GM18502 (cell line): ENCODE measurements around the gene ARHGEF35.
"Not testable (repeated sequence)": the region's sequence is repeated elsewhere in the genome, so short reads cannot be mapped to it uniquely, and the experiment has no call there.

ENCODE experiments used
- ATAC-seq: cut with Tn5 transposase; IDR thresholded peaks from one replicate; pipeline ENCODE4 v1.9.1; 2021; ENCODE audit warnings: mild to moderate bottlenecking; ENCODE audit not compliant: unreplicated experiment, poor library complexity

Gene ARHGEF35

DNA sequence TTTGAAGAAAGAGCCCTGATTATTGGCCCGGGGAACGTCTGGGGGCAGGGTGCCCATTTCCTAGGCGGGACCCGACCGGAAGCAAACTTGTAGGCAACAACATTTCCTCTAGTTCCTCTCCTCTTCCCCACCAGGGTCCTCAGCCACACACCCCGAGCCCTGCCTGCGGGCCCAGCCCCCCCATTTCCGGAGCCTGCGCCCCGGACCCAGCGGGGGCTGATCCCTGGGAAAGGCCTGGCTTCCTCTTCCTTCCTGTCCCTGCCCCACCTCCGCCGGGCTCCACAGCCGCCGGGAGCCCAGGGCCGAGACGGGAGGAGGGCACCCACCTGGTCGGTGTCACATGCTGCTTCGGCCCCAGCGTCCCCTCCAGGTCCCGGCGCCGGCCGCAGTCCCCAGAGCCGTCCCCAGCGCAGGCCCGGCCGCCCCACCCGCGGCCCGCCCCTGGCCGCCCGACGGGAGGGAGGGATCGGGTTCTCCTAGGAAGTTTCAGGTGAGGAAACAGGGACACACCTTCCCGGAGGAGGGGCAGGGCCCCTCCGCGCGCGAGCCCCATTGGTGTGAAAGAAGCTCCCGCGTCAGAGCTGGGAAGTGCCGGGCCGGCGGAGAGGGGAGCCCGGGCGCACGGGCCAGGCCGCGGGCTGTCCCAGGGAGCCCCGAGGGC, at the start of gene ARHGEF35:
Gene ARHGEF35 (minus strand): TSS at position 622 of the 661 bp plus-strand sequence. CDS start 7,450 bp downstream, outside the sequence.
- peak; percentile 75 for ATAC-seq

DNA sequence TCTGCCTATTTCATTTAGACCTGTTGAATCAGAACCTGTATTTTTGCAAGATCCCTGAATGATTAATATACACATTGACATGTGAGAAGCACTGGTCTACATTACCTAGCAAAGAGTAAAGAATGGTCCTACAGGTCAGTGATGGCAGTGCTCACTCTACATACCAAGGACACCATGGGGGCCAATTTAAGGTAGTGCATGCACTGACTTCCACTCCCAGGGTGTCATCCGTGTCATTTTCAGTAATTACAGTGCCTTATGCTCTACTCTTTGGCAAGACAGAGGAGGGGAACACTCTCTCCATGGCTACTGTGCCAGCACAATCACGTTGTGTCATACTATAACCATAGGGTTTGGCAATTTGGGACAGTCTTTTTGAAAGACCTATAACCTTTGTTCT, 49.7 kb upstream of the ARHGEF35 start:
- ATAC-seq, result not testable (repeated sequence)

DNA sequence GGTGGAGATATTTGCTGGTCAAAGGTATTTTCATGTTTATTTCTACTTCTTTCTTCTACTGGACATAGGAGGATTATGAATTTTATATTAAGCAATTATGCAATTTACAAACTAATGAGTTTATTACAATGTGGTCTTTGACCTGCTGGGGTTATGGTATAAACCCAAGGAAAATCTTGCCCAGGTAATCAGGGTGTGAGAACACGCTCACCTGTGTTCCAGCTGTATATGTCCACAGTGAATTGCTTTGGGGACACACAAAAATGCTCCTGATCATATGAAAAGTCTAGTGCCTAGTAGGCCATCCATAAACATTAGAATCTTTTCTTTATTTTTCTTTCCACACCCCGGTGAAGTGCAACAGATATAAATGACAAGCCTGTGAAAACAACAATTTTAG, 43.7 kb upstream of the ARHGEF35 start, which contains the start of gene OR2A42:
Gene OR2A42 (minus strand): TSS at position 241 of the 400 bp plus-strand sequence. CDS start 6,762 bp downstream, outside the sequence.
- ATAC-seq, result not testable (repeated sequence)

DNA sequence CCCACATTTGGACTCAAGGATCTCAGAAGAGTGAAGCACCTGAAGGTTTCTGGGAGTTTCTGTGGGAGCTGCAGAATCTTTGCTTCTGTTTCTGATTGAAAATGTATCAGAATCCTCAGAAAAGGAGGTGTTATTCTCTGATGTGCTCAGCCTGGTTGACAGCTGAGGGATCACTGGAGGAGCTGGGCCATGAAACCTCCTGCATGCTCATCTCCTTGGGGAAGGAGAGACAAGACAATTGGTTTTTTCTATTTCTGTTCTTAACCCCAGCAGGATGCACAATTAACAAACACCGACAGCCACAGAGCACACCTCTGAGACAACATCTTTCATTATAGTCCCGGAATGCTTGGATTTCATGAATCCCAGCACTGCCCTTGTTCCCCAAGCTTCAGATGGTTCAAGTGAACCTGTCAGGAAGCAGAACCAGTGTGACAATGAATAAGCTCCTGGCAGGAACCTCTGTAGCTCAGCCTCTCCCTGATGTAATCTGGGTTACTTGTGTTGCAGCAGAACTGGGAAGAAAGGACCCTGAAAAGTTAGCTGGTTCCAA, 43.0 kb upstream of the ARHGEF35 start:
- ATAC-seq, result not testable (repeated sequence)

DNA sequence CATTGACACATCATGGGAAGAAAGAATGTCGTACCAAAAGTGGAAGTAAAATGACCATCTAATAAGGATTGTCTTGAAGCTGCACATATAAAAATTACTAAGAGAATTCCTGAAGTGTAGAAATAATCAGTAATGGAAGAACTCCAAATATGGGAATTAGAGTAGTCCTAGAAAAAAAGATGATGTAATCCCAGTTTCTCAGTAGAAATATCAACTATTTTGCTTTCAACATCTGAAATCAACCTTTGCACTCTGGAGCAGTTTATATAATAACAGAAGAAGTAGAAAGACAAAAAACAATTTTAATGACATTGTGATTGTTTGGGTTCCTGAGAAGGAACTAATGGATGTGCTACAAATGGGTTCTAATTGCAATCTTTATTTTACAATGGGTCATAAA, 37.4 kb upstream of the ARHGEF35 start:
- ATAC-seq, result not testable (repeated sequence)

DNA sequence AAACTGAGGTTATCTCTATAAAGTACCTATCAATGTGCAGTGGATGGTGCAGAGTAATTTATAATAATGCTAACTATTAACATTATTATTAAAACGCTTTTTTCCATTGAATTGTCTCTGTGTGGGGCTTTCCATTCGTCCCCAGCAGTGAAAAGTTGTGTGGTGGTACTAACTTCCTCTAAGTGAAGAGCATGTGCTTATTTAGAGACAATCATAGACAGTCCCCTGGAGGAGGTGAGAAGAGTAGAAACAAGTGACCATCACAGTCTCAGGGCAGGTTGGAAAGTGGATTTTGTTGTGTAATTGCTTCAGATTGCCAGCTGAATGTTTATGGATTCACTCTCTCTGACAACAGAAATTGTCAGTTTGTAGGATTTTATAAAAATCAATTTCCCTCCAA, 35.4 kb upstream of the ARHGEF35 start:
- ATAC-seq, result not testable (repeated sequence)

DNA sequence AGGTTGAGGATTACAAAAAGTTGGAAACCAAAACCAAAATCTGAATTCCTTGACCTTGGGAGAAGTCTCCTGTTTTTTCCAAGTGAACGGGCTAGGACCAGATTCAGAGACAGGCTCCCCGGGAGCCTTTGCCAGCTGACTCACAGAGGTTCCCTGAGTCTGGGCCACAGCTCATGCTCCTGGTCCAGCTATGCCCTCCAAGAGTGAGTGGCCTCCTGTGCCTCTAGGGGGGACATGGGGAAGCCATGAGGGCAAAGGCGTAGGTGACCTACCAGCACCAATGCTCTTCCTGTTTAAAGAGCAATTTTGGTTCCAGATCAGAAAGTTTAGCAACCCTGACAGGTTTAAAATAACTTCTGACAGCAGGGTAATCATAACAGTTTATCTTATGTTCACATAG, 33.2 kb upstream of the ARHGEF35 start:
- ATAC-seq, result not testable (repeated sequence)

DNA sequence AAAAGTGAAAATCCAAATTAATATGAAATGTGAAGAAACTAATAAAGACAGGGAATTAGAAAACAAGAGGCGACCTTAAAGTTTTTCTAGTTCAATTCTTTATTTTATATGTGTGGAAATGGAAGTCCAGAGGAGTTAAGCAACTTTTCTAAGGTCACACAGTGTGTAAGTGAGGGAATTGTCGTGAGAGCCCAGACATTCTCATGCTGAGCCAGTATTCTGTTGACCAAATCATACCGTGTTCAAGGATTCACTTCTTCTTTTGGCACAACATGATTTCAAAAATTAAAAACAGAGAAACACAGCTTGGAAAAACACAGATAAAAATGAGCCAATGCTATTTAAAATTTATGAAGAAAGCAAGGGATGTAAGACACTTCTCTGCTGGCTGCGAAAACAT, 31.2 kb upstream of the ARHGEF35 start:
- not testable (repeated sequence) for ATAC-seq

DNA sequence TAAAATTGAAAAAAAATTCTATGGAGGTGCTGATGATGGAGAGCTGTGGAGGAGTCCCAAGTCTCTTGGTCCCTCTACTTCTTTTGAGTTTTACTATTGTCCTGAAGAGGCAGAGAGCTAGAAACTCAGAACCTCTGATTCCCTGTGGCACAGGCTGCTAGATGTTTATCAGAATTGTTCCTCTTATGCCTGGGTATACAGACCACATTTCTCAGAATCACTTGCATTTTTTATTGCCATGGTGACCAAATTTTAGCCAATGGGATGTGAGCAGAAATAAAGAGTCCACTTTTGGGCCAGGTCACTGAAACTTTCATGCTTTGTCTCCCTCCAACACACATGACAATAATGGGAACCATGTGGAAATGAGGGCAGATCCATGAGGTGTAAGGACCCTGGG, 28.0 kb upstream of the ARHGEF35 start:
- ATAC-seq, result not testable (repeated sequence)

DNA sequence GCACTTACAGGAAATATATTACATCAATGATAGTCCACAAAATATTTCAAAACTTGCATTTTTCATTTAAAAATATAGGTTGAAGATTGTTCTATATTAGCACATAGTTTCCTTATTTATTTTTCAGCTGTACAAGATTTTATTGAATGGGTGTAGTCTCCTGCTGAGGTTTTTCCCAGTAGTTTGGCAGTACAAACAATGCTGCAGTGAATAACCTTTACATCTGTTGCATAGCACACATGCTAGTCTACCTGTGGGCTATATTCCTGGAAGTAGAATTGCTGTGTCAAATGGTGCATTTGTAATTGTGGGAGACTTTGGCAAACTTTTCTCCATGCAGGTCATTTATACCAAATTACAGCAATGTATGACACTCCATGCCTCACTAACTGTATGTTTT, 24.9 kb upstream of the ARHGEF35 start:
- not testable (repeated sequence) for ATAC-seq

DNA sequence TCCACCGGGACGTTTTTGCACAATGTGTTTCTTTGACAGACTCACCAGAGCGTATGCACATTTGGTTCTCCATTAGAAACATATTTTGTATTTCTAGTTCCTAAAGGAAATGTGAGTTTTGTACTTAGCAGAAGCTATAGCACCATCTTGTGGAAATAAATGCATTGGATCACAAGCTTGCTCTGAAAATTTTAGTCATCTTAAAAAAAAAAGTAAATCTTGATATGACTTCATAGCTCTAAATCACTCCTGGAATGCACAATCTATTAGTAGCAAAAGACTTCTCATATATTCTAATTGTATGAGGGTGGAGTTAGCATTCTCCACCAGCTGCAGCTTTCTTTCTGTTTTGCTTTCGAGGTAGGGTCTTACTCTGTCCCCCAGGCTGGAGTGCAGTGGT, 23.5 kb upstream of the ARHGEF35 start:
- peak; percentile 64 for ATAC-seq

DNA sequence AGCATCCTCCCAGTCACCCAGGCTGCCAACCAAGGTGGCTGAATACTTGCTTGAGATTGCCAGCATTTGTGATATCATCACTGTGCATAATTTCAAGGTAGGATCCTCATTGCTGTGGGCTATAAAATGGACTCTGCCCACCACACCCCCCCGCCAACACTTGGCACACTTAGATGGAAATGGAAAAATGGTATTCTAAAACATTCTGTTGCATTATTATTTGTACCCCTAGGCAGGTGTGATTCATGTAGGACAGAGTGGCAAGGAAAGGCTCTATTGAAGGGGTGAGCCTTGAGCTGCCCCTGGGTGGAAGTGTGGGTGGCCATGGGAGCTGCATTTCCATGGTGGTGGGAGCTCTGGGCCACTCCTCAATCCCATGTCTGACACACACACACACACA, 22.9 kb upstream of the ARHGEF35 start:
- not testable (repeated sequence) for ATAC-seq

DNA sequence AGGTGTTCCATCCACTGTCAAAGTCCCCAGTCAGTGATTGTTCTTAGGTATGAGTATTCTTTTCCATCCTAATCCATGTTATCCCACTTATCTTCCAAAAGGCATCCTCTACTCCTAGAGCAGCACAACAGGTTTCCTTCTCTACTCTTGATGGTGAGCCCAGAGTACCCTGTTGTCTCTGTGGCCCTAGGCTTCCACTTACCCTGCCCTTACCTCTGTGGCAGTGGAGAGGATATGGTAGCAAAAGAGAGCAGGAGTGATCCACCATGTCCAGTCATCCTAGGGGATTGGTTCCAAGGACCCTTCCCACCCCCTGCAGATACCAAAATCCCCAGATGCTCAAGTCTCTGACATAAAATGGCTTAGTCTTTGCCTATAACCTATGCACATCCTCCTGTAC, 21.6 kb upstream of the ARHGEF35 start:
- ATAC-seq, result not testable (repeated sequence)

DNA sequence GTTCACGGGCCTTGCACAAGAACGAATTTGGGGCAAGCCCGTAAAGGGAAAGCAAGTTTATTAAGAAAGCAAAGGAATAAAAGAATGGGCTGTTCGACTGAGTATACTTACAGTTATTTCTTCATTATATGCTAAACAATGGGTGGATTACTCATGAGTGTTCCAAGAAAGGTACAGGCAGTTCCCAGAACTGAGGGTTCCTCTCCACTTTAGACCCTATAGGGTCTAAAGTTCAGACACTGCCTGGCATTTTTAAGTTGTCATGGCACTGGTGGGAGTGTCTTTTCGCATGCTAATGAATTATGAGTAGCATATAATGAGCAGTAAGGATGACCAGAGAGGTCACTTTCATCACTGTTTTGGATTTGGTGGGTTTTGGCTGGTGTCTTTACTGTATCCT, 9.7 kb upstream of the ARHGEF35 start:
- not testable (repeated sequence) for ATAC-seq

DNA sequence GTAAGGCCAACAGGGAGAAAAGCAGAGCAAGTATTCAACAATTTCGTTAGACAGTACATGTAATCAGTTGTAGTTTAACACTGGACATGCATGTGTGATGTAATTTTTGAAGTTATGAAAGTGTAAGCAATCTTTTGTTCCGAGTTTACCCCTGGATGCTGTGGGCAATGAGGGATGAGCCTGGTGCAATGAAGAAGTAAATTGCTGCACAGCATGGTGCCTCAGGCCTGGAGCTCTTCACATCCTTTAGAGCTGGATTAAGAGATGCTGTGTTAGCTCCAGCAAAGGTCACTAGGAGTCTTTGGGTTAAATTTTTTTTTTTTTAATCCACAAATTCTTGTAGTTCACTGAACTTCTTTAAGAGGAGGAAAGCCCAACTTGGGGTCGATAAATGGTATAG, 7.5 kb upstream of the ARHGEF35 start:
- not testable (repeated sequence) for ATAC-seq

DNA sequence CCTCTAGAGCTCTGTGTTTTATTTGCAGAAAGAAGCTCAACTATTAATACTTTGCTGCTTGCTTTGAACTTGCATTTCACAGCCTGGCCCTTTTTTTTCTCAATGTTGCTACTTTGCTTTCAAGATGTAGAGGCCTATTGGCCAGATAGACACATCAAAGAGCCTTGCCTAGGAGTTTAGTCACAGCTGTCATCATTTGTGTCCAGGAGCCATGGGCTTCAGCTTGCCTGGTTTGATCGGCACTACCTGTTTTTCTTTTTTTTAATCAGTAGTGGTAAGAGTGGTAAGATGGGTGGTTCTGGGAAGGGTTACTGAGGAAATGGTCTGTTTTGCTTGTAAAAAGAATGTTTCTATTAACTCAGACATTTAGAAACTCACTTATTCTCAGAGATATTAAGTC, 6.3 kb upstream of the ARHGEF35 start:
- ATAC-seq, result peak; percentile 21

DNA sequence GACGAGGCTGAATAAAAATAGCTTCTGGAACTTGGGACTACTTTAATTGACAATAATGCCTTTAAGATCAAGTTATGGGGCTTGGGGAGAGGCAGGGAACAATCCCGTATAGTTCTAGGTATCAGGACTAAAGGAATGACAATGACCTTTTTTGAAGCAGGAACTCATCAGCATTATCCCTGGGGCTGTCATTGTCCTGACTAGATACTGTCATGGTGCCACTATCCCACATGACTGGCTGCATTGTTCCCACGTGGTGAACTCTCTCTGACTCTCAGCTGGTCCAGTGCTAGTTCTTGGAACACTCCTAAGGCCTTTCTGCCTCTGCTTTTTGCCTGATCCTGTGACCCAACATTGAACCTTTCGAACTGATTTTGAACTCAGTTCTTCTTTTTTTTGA, 3.3 kb upstream of the ARHGEF35 start:
- ATAC-seq, result not testable (repeated sequence)

DNA sequence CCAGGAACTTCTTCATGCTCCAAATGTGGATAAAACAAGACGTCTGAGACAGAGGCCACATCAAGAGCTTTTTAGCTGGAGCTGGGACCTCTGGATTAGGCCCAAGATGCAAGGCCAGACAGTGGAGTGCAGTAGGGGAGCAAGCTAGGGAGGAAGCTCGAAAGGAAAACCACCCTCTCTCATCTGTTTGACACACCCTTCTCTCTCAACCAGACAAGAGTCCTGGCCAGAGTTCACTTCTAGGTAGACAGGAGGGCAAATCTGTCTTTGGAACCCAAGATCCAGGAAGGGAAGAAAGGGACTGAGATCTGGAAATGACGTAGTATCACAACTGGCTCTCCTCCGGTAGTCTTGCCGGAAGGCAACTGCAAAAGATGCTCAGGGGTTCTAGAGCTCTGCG, 1.2 kb downstream of the ARHGEF35 start:
- not testable (repeated sequence) for ATAC-seq

DNA sequence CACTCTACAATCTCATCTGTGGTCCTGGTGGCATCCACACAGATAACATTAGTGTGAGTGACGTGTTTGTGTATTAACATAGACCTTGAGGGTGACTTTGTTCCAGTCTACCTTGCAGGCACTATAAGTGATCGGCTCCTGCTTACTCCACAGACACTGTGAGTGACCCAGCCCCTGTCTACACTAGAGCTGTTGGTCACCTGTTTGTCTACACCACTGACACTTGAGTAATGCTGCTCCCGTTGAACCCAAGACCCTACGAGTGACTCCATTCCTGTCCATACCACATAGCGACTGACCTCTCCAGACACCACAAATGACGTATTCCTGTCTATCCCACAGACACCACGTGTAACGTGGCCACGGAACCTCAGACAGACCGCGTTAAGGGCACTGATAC, 1.9 kb downstream of the ARHGEF35 start:
- ATAC-seq, result not testable (repeated sequence)

DNA sequence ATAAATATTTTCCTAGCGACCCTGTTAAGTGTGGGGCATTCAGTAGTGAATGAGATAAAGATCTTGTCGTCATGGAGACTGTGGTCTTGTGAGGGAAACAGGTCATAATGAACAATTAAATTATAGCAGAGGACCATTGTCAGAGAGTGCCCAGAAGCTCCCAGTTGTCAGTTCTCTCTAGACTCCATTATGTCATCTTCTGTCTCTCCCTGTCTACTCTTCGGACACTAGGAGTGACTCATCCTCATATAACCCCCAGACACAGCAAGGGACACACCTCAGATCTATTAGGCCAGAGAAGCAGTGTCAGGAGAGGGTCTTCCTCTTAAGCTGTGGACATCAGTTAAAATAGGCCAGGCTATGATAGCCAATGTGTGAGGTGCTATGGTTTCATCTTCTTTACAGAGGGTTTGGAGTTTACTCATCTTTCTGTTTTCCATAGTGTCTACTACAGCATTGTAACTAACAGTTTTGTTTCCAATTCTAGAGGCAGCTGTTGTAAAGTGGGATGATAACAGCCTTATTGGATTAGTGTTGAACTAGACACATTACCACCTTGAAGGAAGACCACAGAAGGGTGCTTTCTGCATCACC, 7.0 kb downstream of the ARHGEF35 start:
- not testable (repeated sequence) for ATAC-seq

DNA sequence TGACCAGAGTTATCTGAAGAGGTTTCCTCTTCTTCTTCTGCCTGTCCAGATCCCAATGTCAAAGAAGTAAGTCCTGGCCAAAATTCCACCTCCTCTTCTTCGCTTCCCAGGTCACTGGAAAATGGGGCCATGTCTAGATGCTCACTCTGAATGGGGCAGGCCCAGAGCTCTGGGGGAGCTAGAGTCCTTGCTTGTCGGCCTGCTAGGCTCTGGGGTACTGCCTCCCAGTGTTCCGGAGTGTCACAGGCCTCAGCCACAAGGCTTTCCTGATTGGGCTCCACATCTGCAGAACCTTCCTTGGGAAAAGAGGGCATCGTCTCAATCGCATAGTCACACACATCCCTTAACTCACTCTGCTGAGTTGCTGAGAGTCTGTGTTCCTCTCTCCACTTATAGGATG, 7.8 kb downstream of the ARHGEF35 start:
- ATAC-seq, result not testable (repeated sequence)
